T-helper 22 cell (primary cell): Measurements from ENCODE around the gene RAB3GAP1.
"Not testable (repeated sequence)": the region's sequence is repeated elsewhere in the genome, so short reads cannot be mapped to it uniquely, and the experiment has no call there.

Experiments
- DNase-seq: peaks from one replicate; pipeline ENCODE4 v3.0.0-alpha.2; 2020; ENCODE audit warnings: low read depth

RAB3GAP1 gene

DNA sequence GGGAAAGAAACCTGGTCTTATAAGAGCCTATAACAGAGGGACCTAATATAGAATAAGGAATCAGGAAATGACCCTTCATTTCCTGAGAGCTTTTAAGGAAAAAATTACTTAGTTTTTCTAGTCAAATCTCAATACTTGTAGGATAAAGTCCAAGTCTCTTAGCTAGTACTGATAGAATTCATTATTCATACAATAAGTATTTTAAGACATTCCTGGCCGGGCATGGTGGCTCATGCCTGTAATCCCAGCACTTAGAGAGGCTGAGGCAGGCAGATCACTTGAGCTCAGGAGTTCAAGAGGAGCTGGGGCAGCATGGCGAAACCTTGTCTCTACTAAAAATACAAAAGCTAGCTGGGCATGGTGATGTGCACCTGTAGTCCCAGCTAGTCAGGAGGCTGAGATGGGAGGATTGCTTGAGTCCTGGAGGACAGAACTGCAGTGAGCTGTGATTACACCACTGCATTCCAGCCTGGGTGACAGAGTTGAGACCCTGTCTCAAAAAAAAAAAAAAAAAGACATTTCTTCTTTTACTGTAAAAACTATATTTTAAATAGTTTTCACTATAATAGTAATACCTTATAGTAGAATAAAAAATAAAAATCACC is 3.2 kb downstream of the RAB3GAP1 start:
- no peak for DNase-seq

DNA sequence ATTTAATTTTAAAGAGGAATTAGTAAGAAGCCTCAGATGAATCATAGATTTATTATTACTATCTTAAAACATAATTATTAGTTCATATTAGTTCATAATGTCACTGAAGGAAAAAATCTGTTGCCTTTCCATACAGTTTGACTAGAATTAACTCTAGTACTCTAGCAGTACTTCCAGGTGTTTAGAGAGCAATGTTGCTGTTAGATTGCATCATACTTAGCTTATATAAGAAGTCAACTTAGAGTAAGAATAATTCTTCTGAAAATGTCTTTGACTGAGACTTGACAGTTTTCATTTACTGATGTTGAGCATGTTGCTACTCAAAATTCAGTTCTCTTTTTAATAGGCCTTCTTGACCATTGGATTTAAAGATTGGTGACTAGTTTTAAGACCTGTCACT is 4.7 kb downstream of the RAB3GAP1 start:
- DNase-seq, result no peak

DNA sequence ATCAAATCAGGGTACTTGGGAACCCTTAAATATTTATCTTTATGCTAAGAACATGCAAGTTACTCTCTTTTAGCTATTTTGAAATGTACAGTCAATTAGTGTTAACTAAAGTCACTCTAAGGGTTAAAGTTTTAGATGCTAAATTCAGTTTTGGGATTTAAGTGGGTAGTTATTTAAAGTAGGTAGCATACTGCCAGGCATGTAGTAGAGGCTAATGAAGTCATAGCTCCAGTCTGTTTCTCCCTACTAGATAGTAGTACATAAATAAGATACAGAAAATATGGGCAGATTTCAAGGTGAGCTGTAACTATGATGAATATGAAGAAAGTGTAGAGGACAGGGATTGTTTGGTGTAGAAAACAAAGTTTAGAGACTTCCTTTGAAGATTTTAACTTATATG is 7.5 kb downstream of the RAB3GAP1 start:
- DNase-seq, result no peak

DNA sequence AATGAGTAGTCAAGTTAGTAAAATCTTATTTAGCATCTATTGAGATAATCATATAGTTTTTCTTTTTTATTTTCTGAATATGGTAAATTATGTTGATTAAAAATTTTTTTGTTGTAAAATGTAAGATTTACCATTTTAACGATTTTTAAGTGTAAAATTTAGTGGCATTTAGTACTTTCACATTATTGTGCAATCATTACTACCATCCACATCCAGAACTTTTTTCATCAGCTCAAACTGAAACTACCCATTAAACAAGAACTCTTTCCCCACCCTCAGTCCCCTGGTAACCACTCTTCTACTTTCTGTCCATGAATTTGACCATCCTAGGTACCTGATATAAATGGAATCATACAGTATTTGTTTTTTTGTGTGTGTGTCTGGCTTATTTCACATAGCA is 11.1 kb downstream of the RAB3GAP1 start:
- no peak for DNase-seq

DNA sequence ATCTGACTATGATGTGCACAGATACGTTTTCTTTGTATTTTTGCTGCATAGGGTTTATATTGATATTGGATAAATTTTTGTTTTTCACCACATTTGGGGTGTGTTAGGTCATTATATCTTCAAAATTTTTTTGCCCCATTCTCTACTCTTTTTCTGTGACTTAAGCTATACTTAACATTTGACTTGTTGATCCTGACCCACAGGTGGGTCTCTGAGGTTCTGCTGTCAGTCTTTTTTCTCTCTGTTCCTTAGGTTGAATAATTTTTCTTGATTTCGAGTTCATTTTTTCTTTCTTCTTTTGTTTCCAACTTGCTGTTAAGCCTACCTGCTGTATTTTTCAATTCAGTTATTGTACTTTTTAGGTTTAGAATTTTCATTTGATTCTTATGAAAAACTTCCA is 12.1 kb downstream of the RAB3GAP1 start:
- DNase-seq, result no peak

DNA sequence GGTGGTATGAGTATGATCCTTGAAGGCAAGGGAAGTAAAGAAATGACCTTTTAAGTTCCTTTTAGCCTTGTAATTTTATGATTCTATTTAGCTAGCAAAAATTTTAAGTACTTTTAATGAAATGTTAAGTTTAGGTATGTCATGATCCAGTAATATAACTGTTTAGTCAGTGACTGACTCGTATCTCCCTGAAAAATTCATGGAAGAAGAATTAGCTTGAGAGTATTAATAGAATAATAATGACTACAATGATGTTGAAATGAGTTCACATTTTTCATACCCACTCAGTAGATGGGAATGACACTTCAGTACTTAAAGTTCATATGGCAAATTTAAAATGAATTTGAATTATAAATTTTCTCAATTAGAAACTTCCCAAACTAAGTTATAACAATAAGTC is 14.6 kb downstream of the RAB3GAP1 start:
- DNase-seq, result no peak

DNA sequence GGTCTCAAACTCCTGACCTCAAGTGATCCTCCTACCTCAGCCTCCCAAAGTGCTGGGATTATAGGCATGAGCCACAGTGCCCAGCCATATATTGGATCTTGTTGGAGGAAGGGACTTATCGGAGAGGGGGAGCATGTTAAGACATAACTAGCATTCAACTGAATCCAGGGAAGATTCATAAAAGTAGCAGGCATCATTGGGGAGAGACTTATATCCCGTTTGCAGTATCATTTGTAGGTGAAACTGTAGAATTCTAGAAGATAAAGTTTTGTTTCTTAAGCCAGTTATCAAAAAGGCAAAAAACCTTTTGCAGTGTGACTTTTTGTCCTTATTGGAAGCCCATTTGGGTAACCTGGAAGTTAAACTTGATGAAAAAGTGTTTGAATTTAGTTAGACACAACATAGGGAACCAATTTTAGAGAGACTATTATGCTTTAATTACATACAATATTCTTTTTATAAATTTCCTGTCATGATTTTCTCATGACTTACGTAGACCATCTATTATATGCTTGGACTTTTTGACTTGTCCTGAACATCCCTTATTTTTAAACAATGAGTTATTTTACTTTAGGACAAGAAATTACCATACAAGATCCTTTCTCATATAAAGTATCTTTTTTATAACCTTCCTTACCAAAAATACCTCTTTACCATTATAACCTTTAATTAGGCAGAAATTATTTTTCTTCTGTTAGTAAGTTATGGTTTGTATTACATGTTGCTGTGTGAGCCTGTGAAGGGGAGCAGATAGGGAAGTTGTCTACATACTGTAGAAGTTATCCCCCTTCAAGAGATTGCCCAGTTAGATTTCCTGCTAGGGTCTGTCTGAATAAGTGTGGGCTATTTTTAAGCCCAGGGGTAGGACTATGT is 20.3 kb downstream of the RAB3GAP1 start:
- no peak for DNase-seq

DNA sequence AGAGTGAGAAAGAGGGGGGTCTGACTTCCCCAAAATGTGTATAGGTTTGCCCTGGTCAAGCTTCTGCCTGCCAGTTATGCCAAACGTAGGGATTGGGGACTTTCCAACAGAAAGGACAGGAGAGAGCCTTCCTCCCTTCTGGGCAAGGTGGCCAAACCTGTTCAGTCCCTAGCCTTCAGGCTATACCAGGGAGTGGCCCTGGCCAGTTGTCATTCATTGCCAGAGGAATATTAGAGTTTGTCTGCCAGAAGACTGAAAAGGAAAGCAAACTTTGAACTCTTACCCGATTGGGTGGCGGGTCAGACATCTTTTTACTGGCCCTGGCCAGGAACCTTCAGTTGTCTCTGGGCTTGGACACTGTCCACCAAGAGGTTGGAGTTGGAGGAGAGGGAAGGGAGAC is 22.1 kb downstream of the RAB3GAP1 start:
- DNase-seq, result no peak

DNA sequence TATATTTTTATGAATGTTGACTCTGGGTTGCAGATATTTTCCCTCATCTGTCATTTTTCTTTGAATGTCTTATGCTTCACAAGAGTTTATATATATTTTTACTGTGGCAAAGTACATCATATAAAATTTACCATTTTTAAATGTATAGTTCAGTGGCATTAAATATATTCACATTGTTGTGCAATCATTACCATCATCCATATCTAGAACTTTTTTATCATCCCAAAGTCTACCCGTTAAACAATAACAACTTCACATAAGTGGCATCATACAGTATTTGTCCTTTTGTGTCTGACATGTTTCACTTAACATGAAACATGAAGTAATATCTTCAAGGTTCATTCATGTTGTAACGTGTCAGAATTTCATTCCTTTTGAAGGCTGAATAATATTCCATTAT is 24.5 kb downstream of the RAB3GAP1 start:
- no peak for DNase-seq

DNA sequence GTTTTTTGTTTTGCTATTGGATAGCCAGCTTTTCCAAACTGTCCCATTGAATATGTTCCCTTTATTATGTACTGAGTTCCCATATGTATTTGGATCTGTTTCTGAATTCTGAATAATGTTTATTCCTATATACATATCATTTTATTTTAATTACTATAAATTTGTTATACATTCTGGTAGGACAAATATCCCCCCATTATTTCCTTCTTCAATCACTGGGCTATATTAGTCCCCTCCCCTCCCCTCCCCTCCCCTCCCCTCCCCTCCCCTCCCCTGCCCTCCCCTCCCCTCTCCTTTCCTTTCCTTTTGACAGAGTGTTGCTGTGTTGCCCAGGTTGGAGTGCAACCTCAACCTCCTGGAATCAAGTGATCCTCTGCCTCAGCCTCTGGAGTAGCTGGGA is 26.3 kb downstream of the RAB3GAP1 start:
- no peak for DNase-seq

DNA sequence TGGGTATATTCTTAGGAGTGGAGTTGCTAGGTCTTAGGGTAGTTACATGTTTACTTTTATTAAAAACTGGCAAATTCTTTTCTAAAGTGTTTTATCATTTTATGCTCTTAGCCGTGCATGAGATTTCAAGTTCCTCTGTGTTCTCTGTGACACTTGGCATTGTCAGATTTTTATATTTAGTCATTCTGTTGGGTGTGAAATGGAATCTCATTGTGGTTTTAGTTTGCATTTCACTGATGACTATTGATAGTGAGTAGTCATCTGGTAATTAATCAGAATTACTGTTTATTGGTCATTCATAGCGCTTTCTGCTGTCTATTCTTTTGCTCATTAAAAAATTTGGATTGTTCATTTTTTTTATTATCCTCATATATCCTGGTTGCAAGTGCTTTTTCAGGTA is 34.1 kb downstream of the RAB3GAP1 start:
- DNase-seq, result no peak

DNA sequence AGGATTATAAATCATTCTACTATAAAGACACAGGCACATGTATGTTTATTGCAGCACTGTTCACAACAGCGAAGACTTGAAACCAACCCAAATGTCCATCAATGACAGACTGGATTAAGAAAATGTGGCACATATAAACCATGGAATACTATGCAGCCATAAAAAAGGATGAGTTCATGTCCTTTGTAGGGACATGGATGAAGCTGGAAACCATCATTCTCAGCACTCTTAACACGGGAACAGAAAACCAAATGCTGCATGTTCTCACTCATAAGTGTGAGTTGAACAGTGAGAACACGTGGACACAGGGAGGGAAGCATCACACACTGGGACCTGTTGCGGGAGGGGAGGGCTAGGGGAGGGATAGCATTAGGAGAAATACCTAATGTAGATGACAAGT is 37.5 kb downstream of the RAB3GAP1 start:
- DNase-seq, result not testable (repeated sequence)

DNA sequence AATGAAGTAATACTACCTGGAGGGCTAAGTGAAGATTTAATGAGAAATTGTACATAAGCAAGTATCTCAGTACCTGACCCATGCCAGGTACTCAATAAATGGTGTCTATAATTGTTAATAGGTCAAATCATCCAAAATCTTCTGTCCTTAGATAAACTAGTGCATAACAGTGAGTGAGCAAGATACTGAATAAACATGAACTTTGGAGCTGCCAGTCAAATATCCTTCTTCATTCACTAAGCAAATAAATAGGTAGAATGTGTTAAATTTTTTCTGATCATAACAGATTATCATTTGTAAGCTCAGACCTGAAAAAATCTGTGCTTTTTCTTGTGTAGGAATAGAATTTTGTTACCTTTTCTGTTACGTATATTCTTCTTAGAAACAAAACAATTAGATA is 39.6 kb downstream of the RAB3GAP1 start:
- DNase-seq, result no peak

DNA sequence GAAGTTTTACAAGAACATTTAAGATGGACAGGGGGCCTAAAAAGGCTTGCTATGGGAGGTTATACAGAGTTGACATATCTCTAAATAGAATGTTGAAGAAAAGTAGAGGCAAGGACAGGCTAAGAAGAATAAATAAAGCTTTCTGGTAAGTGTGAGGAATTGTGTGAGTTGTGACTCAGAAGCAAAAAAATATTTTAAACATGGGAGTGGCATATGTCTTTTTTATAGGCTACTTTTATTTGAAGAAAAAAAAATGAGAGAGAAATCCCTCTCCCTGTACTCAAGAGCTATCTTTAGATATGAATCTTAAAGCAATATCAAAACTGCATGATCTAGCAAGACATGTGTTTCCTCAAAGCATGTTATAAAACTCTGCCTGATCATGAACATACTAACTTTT is 41.1 kb downstream of the RAB3GAP1 start:
- DNase-seq, result no peak

DNA sequence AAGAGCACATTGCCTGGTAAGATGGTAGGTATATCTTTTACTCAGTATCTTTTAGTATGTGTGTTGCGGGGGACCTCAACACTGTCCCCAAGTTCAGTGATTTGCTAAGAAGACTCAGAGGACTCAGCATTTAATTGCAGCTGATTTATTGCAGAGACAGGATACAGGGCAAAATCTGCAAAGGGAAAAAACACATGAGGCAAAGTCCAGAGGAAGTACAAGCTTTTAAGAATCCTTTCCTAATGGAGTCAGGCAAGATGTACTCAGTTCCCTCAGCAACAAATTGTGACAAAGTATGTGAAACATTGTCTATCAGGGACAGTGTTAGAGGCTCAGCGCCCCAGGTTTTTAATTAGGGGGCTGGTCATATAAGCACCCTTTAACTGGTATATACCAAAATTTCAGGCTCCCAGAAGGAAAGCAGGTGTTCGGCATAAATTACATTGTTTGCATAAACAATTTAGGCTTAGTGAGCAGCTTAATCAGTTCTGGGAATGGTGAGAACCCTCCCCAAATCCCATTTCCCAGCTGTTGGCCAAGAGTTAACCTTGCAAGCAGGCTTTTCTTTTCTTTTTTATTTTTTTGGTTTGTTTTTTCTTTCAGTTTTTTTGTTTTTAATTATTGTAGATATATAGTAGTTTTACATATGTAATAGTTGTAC is 41.7 kb downstream of the RAB3GAP1 start:
- DNase-seq, result no peak

DNA sequence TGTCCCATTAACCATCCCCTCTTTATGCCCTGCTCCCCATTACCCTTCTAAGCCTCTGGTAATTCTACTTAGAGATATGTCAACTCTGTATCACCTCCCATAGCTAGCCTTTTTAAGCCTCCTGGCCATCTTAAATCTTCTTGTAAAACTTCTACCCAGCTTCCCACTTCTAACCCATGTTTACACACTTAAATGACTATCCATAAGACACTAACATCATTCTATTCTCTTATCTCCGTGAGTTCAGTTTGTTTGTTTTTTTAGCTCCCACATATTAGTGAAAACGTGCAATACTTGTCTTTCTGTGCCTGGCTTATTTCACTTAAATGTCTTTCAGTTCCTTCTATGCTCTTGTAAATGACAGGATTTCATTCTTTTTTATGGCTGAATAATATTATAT is 42.4 kb downstream of the RAB3GAP1 start:
- no peak for DNase-seq

DNA sequence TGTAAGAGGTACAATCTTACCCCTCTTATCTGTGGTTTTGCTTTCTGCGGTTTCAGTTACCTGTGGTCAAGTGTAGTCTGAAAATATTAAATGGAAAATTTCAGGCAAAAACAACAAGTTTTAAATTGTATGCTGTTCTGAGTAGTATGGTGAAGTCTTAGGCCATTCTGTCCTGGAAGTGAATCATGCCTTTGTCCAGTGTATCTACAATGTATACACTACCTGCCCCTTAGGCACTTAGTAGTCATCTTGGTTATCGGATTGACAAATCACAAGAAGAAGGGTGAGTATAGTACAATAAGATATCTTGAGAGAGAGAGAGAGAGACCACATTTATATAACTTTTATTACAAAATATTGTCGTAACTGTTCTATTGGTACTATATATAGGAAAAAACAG is 43.5 kb downstream of the RAB3GAP1 start:
- no peak for DNase-seq

DNA sequence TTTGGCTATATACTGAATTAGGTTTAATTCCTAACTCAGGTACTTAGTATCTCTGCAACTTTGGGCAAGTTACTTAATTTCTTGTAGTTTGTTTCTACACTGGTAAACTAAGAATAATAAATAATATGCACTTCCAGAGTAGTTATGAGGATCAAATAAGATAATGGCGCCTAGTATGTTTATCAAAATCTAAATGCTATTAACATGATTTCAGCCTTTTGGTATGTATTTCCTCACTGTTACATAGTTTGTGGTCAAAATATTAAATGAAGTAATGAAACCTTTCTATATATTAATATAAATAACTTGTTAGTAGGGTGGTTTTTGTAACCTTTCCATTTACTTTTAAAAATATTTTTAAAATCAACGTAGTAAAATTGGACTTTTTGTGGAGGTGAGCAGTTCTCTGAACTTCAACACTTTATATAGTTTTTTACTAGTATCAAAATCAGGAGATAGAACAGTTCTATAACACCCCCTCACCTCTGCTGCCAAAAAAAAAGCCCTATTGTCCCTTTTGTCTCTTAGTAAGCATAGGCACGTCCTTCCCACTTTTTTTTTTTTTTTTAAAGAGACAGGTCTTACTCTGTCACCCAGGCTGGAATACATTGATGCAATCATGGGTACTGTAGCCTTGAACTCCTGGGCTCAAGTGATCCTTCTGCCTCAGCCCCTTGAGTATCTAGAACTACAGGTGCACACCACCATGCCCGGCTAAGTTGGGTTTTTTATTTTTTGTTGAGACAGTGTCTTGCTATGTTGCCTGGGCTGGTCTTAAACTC is 44.8 kb downstream of the RAB3GAP1 start:
- no peak for DNase-seq

DNA sequence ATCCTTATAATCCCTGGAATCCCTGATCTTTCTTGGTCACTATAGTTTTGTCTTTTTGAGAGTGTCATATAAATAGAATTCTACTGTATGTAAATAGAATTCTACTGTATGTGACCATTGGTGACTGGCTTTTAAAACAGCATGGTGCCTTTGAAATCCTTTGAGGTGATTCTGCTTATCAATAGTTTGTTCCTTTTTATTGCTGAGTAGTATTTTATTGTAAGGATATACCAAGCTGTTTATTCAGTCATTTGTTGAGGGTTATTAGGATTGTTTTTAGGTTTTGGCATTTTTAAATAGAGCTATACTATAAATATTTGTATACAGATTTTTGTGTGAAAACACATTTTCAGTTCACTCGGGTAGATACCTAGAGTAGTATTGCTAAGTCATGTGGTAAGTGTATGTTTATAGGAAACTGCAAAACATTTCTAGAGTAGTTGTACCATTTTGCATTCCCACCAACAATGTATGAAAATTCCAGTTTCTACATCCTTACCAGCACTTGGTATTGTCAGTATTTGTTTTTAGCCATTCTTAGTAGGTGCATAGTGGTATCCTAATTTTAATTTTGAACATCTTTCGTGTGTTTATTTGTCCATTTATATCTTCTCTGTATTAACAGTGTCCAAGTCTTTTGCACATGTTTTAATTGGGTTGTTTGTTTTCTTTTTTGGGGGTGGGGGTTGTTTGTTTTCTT is 45.6 kb downstream of the RAB3GAP1 start:
- no peak for DNase-seq

DNA sequence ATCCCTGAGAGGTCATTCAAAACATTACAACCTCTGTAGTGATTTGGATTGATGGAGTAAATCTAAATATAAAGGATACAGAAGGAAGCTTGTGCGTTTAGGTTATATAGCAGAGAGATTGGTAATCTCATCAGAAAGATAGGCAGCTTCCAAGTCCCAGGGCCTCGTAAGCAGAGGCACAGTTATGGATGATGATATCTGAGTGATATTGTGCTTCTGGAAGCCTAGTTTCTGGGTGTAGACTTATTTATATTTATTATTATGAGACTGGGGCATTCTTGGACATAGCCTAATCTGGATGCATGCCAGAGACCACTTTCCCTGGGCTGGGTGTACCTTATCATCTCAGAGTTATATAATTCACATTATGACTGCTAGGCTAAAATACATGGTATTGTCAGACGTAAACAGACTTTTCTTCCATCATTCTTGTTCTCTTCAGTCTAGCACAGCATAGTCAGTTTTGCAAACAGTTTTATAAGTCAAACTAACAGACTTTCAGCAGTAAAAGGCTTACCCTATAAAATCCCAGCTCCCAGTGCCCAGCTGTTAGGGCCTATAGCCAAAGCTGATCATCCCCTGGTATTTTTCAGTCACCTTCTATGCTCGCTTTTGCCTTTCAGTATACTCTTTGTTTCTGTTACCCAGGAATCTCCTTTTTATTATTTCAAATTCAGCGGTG is 47.9 kb downstream of the RAB3GAP1 start:
- DNase-seq, result no peak

DNA sequence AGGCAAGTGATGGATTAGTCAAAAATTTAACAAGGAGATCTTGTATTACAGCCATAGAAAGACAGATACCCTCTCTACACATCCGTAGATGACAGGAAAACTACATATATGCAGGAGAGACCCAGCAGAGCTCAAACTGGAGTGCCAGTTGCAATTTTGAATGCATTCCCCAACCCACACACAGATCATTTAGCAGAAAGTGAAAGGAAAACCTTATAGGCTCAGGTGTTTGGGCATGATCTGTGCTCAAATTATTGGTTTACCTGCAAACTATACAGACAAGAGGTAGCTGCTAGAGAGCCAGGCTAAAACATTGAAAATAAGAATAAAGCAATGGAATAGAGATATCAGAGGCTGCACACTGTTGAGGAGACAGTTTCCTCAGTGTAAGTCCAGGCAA is 51.8 kb downstream of the RAB3GAP1 start:
- DNase-seq, result no peak
